Left ventricle myocardium inferior (tissue), 1 donor: ENCODE measurements around the gene COL4A2. TPM values are rescaled to one million over a fixed set of nuclear protein-coding genes. Genes with fewer than 3 reads are reported as not detected.

Experiments used
- DNase-seq: peaks from one replicate; pipeline ENCODE4 v3.0.0-alpha.2; 2020
- H3K27ac ChIP-seq: fragments of 200-600 bp; replicated peaks from 2 replicates; pipeline ENCODE4 v1.8.0; 2021
- H3K27me3 ChIP-seq: fragments of 200-600 bp; 2 replicates; pipeline ENCODE4 v1.8.0; 2021; ENCODE audit warnings: low read depth
- H3K36me3 ChIP-seq: fragments of 200-600 bp; 2 replicates; pipeline ENCODE4 v1.8.0; 2021
- H3K4me1 ChIP-seq: fragments of 200-600 bp; 2 replicates; pipeline ENCODE4 v1.8.0; 2021
- H3K4me3 ChIP-seq: fragments of 200-600 bp; 2 replicates; pipeline ENCODE4 v1.8.0; 2021; ENCODE audit warnings: mild to moderate bottlenecking, moderate library complexity
- H3K9me3 ChIP-seq: fragments of 200-600 bp; replicated peaks from 2 replicates; pipeline ENCODE4 v1.8.0; 2021
- CTCF ChIP-seq: fragments of 200-600 bp; IDR thresholded peaks from 2 replicates; pipeline ENCODE4 v1.8.0; 2021; ENCODE audit warnings: antibody characterized with exemption, mild to moderate bottlenecking, borderline replicate concordance
- intact Hi-C: fragments of 100-400 bp; cut with micrococcal nuclease; formaldehyde crosslinking; loops from one replicate; pipeline ENCODE4 v1.11.0; 2022
- total RNA-seq: library from RNA; stranded (reverse); fragmentation: NEBNext Ultra II Directional; extraction: Animal tissue kit (Norgen Biotek cat#: 25700); gene quantifications from one replicate; pipeline ENCODE4 v1.2.1, GENCODE V29; 2021
- donor health status: DM: no; HTN: yes; CAD: no; lungs with severe emphysema.

COL4A2 gene
- total RNA-seq, 1 donor from 2014 or later: 117 TPM

GRCh38 chr13:110342474-110342873 lies 35.4 kb downstream of the COL4A2 start:
- Histone ChIP-seq H3K27ac (peak overlapping the region; percentile 89), H3K4me1 (peaks cover 78% of the 10 kb centered on the region), H3K36me3 (no peaks in the 10 kb centered on the region), H3K27me3 (no peaks in the 10 kb centered on the region), H3K4me3 (no peak overlapping the region), H3K9me3 (no peaks in the 10 kb centered on the region)
- intact Hi-C loops: no loop called here
- no peak for DNase-seq
- no peak for TF ChIP-seq CTCF

- DNase-seq: no peak
- intact Hi-C loops: no loop called here
- no peaks in the 10 kb centered on the region for H3K27me3 ChIP-seq
- no peak overlapping the region for H3K4me3 ChIP-seq
- H3K4me1 ChIP-seq: peaks cover 78% of the 10 kb centered on the region
- H3K36me3 ChIP-seq: no peaks in the 10 kb centered on the region
- H3K9me3 ChIP-seq: no peaks in the 10 kb centered on the region
- H3K27ac ChIP-seq: no peak overlapping the region
- no peak for TF ChIP-seq CTCF
Observed at GRCh38 chr13:110343241-110343865, 36.3 kb downstream of the COL4A2 start.

- no peak overlapping the region for H3K27ac ChIP-seq
- intact Hi-C loops: no loop called here
- TF ChIP-seq CTCF: no peak
- no peaks in the 10 kb centered on the region for H3K27me3 ChIP-seq
- no peak overlapping the region for H3K4me3 ChIP-seq
- H3K36me3 ChIP-seq: no peaks in the 10 kb centered on the region
- DNase-seq: no peak
- peaks cover 78% of the 10 kb centered on the region for H3K4me1 ChIP-seq
- no peaks in the 10 kb centered on the region for H3K9me3 ChIP-seq
Observed at GRCh38 chr13:110344320-110344719, 37.2 kb downstream of the COL4A2 start.

GRCh38 chr13:110345266-110345665 lies 38.2 kb downstream of the COL4A2 start:
- H3K9me3 ChIP-seq: no peaks in the 10 kb centered on the region
- peaks cover 78% of the 10 kb centered on the region for H3K4me1 ChIP-seq
- intact Hi-C loops: no loop called here
- H3K4me3 ChIP-seq: no peak overlapping the region
- no peak for TF ChIP-seq CTCF
- DNase-seq: no peak
- H3K27ac ChIP-seq: no peak overlapping the region
- no peaks in the 10 kb centered on the region for H3K27me3 ChIP-seq
- H3K36me3 ChIP-seq: no peaks in the 10 kb centered on the region

- Histone ChIP-seq H3K4me3 (no peak overlapping the region), H3K4me1 (peaks cover 78% of the 10 kb centered on the region), H3K9me3 (no peaks in the 10 kb centered on the region), H3K27me3 (no peaks in the 10 kb centered on the region), H3K36me3 (no peaks in the 10 kb centered on the region), H3K27ac (no peak overlapping the region)
- DNase-seq: no peak
- TF ChIP-seq CTCF: no peak
- intact Hi-C loops: no loop called here
Observed at GRCh38 chr13:110345701-110346100, 38.6 kb downstream of the COL4A2 start.
